HG03025 (cell line): ENCODE measurements around the gene CD47.

Experiments used
- ATAC-seq: cut with Tn5 transposase; IDR thresholded peaks from one replicate; pipeline ENCODE4 v1.9.1; 2021; ENCODE audit warnings: mild to moderate bottlenecking, moderate library complexity; ENCODE audit not compliant: unreplicated experiment, low FRiP score

CD47 gene

GRCh38 chr3:108022256-108023150 lies 68.3 kb downstream of the CD47 start:
- no peak for ATAC-seq

GRCh38 chr3:108021533-108021932 lies 69.3 kb downstream of the CD47 start:
- ATAC-seq, result no peak

- ATAC-seq, result no peak
Measured at GRCh38 chr3:108021131-108021530, 69.7 kb downstream of the CD47 start.

GRCh38 chr3:108018552-108018951 lies 72.3 kb downstream of the CD47 start:
- no peak for ATAC-seq

GRCh38 chr3:108017587-108017986 lies 73.2 kb downstream of the CD47 start:
- ATAC-seq, result no peak

- ATAC-seq, result no peak
Measured at GRCh38 chr3:108014943-108015342, 75.9 kb downstream of the CD47 start.

- no peak for ATAC-seq
Measured at GRCh38 chr3:108013141-108014055, 77.4 kb downstream of the CD47 start.

- no peak for ATAC-seq
Measured at GRCh38 chr3:108012304-108012703, 78.5 kb downstream of the CD47 start.

- no peak for ATAC-seq
Measured at GRCh38 chr3:108011616-108012015, 79.2 kb downstream of the CD47 start.

GRCh38 chr3:108008931-108009639 lies 81.7 kb downstream of the CD47 start:
- no peak for ATAC-seq

GRCh38 chr3:108008106-108008505 lies 82.7 kb downstream of the CD47 start:
- no peak for ATAC-seq

GRCh38 chr3:108006881-108007331 lies 83.9 kb downstream of the CD47 start:
- ATAC-seq, result no peak

- no peak for ATAC-seq
Measured at GRCh38 chr3:108006077-108006771, 84.6 kb downstream of the CD47 start.

- no peak for ATAC-seq
Measured at GRCh38 chr3:108004647-108005046, 86.2 kb downstream of the CD47 start.

GRCh38 chr3:108001457-108001856 lies 89.4 kb downstream of the CD47 start:
- ATAC-seq, result no peak

GRCh38 chr3:107999215-107999775 lies 91.5 kb downstream of the CD47 start:
- ATAC-seq, result no peak

GRCh38 chr3:107997671-107998070 lies 93.2 kb downstream of the CD47 start:
- no peak for ATAC-seq

- no peak for ATAC-seq
Measured at GRCh38 chr3:107995823-107996222, 95.0 kb downstream of the CD47 start.

- ATAC-seq, result no peak
Measured at GRCh38 chr3:107994956-107995715, 95.7 kb downstream of the CD47 start.
